GM12872 (cell line): ENCODE data around the gene RETREG2.

ENCODE experiments used
- TF ChIP-seq, protein P1 (sequence below): IDR thresholded peaks from 3 replicates; pipeline ENCODE4 v1.5.1; 2011; ENCODE audit warnings: low read depth, mild to moderate bottlenecking, low read length, moderate library complexity; ENCODE audit not compliant: insufficient read depth

Gene RETREG2

DNA sequence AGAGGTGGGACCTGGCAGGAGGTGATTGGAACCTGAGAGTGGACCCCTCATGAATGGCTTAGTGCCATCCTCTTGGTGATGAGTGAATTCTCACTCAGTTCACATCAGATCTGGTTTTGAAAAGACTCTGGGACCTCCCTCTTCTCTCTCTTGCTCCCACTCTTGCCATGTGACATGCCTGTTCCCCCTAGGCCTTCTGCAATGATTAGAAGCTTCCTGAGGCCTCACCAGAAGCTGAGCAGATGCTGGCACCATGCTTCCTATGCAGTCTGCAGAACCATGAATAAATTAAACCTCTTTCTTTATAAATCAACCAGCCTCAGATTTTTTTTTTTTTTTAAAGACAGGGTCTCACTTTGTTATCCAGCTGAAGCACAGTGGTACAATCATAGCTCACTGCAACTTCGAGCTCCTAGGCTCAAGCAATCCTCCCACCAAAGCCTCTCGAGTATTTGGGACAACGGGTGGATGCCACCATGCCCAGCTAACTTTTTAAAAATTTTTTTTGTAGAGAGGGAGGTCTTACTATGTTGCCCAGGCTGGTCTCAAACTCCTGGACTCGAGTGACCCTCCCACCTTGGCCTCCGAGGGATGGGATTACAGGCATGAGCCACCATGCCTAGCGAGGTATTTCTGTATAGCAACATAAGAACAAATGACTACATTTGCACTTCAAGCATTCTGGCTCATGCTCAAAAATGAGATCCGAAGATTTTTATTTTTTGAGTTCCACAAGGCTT lies 26.5 kb downstream of the RETREG2 start:
- TF ChIP-seq, protein P1, sequence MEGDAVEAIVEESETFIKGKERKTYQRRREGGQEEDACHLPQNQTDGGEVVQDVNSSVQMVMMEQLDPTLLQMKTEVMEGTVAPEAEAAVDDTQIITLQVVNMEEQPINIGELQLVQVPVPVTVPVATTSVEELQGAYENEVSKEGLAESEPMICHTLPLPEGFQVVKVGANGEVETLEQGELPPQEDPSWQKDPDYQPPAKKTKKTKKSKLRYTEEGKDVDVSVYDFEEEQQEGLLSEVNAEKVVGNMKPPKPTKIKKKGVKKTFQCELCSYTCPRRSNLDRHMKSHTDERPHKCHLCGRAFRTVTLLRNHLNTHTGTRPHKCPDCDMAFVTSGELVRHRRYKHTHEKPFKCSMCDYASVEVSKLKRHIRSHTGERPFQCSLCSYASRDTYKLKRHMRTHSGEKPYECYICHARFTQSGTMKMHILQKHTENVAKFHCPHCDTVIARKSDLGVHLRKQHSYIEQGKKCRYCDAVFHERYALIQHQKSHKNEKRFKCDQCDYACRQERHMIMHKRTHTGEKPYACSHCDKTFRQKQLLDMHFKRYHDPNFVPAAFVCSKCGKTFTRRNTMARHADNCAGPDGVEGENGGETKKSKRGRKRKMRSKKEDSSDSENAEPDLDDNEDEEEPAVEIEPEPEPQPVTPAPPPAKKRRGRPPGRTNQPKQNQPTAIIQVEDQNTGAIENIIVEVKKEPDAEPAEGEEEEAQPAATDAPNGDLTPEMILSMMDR = no peak

GRCh38 chr2:219205165-219205538 lies 27.1 kb downstream of the RETREG2 start:
- TF ChIP-seq, protein P1 = no peak

GRCh38 chr2:219205981-219206327 lies 27.9 kb downstream of the RETREG2 start:
- TF ChIP-seq, protein P1 = no peak

- TF ChIP-seq, protein P1 = no peak
Measured at GRCh38 chr2:219206328-219207133, 28.5 kb downstream of the RETREG2 start, which contains the start of gene ZFAND2B. Gene ZFAND2B, plus strand, starts transcription at chr2:219206782. Its CDS starts 206 bp downstream, at chr2:219206988.

GRCh38 chr2:219207134-219207883 lies 29.2 kb downstream of the RETREG2 start:
- TF ChIP-seq, protein P1 = no peak

- TF ChIP-seq, protein P1 = no peak
Measured at GRCh38 chr2:219207884-219208740, 30.0 kb downstream of the RETREG2 start.
